Measurements from ENCODE around the gene HSPA9. TPM values are rescaled to one million over a fixed set of nuclear protein-coding genes. Genes with fewer than 3 reads are reported as not detected.

HSPA9 gene
- polyA plus RNA-seq (ENCODE audit: insufficient read length in 10 of 10): 100 to 1,000 TPM; 137 to 186 (median 154) TPM
- long read RNA-seq, donor 1, full-length matches to known transcripts: 36 of 36 reads
- long read RNA-seq, donor 1, partial matches to known transcripts: 0 of 36 reads
- long read RNA-seq, donor 1, other reads (novel, unspliced or antisense): 0 of 36 reads
- long read RNA-seq, donor 2, full-length matches to known transcripts: 17 of 22 reads
- long read RNA-seq, donor 2, partial matches to known transcripts: 5 of 22 reads
- long read RNA-seq, donor 2, other reads (novel, unspliced or antisense): 0 of 22 reads
- long read RNA-seq, donor 3: 0 reads
- long read RNA-seq, donor 4, full-length matches to known transcripts: 17 of 42 reads
- long read RNA-seq, donor 4, partial matches to known transcripts: 25 of 42 reads
- long read RNA-seq, donor 4, other reads (novel, unspliced or antisense): 0 of 42 reads
- long read RNA-seq, donor 5, full-length matches to known transcripts: 22 of 28 reads
- long read RNA-seq, donor 5, partial matches to known transcripts: 6 of 28 reads
- long read RNA-seq, donor 5, other reads (novel, unspliced or antisense): 0 of 28 reads
- long read RNA-seq, donor 6, full-length matches to known transcripts: 37 of 81 reads
- long read RNA-seq, donor 6, partial matches to known transcripts: 44 of 81 reads
- long read RNA-seq, donor 6, other reads (novel, unspliced or antisense): 0 of 81 reads
- long read RNA-seq, donor 7, full-length matches to known transcripts: 17 of 25 reads
- long read RNA-seq, donor 7, partial matches to known transcripts: 8 of 25 reads
- long read RNA-seq, donor 7, other reads (novel, unspliced or antisense): 0 of 25 reads
- long read RNA-seq, donor 8, full-length matches to known transcripts: 15 of 29 reads
- long read RNA-seq, donor 8, partial matches to known transcripts: 14 of 29 reads
- long read RNA-seq, donor 8, other reads (novel, unspliced or antisense): 0 of 29 reads
- long read RNA-seq, donor 9, full-length matches to known transcripts: 4 of 4 reads
- long read RNA-seq, donor 9, partial matches to known transcripts: 0 of 4 reads
- long read RNA-seq, donor 9, other reads (novel, unspliced or antisense): 0 of 4 reads

GRCh38 chr5:138575194-138576015, at the start of gene HSPA9:
HSPA9 (minus strand) TSS chr5:138575401; CDS start chr5:138575318, 83 bp downstream.
- DNase-seq: peak; percentile 100

- peak in 2 of 3 donors; percentile 52 to 65 for DNase-seq
Observed at GRCh38 chr5:138623053-138623452, 47.9 kb upstream of the HSPA9 start.

GRCh38 chr5:138622051-138622450, 46.9 kb upstream of the HSPA9 start:
- DNase-seq: no peak

GRCh38 chr5:138620663-138621224, 45.5 kb upstream of the HSPA9 start:
- DNase-seq: no peak

GRCh38 chr5:138616508-138616907, 41.3 kb upstream of the HSPA9 start:
- no peak for DNase-seq

GRCh38 chr5:138615461-138615860, 40.3 kb upstream of the HSPA9 start:
- no peak for DNase-seq

- peak in 1 of 3 donors; percentile 80 for DNase-seq
Observed at GRCh38 chr5:138611678-138612218, 36.5 kb upstream of the HSPA9 start.

GRCh38 chr5:138610918-138611677, 35.9 kb upstream of the HSPA9 start:
- DNase-seq: peak in 1 of 3 donors; percentile 81

- DNase-seq: peak in 1 of 3 donors; percentile 69
Observed at GRCh38 chr5:138610415-138610917, 35.3 kb upstream of the HSPA9 start.

GRCh38 chr5:138606378-138607064, 31.3 kb upstream of the HSPA9 start:
- no peak for DNase-seq

- peak in 1 of 3 donors; percentile 15 for DNase-seq
Observed at GRCh38 chr5:138605254-138605972, 30.2 kb upstream of the HSPA9 start.

GRCh38 chr5:138604176-138604785, 29.1 kb upstream of the HSPA9 start:
- DNase-seq: no peak

GRCh38 chr5:138603249-138603920, 28.2 kb upstream of the HSPA9 start:
- DNase-seq: no peak

- DNase-seq: no peak
Observed at GRCh38 chr5:138602371-138603000, 27.3 kb upstream of the HSPA9 start.

- DNase-seq: peak in 1 of 3 donors; percentile 34
Observed at GRCh38 chr5:138601444-138601843, 26.2 kb upstream of the HSPA9 start.

GRCh38 chr5:138600446-138600845, 25.2 kb upstream of the HSPA9 start:
- DNase-seq: no peak
